Suppressor macrophage treated with lipopolysaccharide for 4 hours (primary cell): ENCODE measurements around the gene DLL3.
A peak's percentile ranks its signal among the peaks of the same experiment; 100 is the strongest.
"Not testable (repeated sequence)": the region's sequence is repeated elsewhere in the genome, so short reads cannot be mapped to it uniquely, and the experiment has no call there.

ENCODE experiments used
- DNase-seq: peaks from one replicate; pipeline ENCODE4 v3.0.0-alpha.2; 2020

Gene DLL3, protein sequence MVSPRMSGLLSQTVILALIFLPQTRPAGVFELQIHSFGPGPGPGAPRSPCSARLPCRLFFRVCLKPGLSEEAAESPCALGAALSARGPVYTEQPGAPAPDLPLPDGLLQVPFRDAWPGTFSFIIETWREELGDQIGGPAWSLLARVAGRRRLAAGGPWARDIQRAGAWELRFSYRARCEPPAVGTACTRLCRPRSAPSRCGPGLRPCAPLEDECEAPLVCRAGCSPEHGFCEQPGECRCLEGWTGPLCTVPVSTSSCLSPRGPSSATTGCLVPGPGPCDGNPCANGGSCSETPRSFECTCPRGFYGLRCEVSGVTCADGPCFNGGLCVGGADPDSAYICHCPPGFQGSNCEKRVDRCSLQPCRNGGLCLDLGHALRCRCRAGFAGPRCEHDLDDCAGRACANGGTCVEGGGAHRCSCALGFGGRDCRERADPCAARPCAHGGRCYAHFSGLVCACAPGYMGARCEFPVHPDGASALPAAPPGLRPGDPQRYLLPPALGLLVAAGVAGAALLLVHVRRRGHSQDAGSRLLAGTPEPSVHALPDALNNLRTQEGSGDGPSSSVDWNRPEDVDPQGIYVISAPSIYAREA

DNA sequence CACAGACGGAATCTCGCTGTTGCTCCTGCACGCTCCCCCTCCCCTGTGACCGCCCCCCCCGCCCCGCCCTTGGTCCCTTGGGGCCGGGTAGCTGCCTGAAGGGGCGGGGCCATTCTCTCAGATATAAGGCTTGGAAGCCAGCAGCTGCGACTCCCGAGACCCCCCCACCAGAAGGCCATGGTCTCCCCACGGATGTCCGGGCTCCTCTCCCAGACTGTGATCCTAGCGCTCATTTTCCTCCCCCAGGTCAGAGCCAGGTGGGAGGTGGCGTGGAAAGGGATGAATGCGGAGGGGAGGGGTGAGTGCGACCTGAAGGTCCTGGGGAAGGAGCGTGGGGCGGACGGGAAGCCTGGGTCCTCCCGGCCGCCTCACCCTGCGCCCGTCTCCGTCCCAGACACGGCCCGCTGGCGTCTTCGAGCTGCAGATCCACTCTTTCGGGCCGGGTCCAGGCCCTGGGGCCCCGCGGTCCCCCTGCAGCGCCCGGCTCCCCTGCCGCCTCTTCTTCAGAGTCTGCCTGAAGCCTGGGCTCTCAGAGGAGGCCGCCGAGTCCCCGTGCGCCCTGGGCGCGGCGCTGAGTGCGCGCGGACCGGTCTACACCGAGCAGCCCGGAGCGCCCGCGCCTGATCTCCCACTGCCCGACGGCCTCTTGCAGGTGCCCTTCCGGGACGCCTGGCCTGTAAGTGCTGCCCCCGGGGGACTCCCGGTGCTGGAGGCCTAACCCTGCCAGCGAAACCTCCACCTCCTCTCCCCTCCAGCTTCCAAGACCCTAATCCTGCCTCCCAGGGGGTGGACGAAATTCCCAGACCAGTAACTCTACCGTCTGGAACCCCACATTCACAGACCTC is at the start of gene DLL3:
DLL3 (plus strand) TSS at position 150 of the 845 bp plus-strand sequence; CDS start at position 178, 28 bp downstream.
- DNase-seq = no peak

DNA sequence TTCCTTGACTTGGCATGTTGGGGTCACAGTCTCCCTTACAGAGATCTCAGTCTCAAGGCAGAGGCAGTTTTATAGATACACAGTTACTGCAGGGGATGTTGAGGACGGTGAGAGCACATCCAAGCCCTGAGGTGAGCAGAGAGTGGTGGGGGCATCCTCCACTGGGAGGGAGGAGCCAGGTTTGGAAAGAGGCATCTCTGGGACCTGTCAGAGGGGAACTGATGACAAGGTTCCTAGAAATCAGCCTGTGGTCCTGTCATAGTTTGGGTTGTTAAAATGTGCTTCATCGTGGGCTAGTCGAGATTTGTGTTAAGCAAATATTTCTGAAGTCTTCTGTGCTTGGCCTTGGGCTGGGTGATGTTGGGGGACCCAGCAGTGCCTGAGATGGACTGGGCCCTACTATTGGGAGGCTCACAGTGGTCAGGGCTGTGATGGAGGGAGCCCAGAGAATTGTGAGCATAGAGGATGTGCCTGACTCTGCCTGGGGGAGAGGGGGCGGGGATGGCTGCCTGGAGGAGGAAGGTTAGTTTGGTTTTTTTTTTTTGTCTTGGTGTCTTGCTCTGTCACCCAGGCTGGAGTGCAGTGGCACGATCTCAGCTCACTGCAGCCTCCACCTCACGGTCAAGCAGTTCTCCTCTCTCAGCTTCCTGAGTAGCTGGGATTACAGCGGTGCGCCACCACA is 49.5 kb upstream of the DLL3 start:
- DNase-seq = no peak

DNA sequence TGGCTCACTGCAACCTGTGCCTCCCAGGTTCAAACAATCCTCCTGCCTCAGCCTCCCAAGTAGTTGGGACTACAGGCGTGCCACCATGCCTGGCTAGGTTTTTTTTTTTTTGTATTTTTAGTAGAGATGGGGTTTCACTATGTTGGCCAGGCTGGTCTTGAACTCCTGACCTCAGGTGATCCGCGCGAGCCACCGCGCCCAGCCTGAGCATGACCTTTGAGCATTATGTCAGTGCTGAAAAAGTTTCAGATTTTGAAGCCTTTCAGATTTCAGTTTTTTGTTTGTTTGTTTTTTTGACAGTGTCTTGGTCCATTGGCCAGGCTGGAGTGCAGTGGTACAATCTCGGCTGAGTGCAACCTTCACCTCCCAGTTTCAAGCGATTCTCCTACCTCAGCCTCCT is 47.5 kb upstream of the DLL3 start:
- DNase-seq = not testable (repeated sequence)

DNA sequence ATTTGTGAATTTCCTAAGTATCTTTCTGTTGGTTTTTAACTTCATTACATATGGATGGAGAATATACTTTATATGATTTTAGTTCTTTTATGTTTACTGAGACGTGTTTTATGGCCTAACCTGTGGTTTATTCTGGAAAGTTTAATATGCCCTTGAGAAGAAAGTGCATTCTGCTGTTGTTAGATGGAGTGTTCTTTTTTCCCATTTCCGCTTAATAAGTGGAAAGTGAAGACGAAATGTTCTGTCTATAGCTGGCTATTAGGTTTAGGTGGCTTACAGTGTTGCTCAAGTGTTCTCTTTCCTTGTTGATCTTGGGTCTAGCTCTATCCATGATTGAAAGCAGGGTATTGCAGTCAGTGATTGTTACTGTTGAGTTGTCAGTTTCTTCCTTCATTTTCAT is 35.3 kb upstream of the DLL3 start:
- no peak for DNase-seq

DNA sequence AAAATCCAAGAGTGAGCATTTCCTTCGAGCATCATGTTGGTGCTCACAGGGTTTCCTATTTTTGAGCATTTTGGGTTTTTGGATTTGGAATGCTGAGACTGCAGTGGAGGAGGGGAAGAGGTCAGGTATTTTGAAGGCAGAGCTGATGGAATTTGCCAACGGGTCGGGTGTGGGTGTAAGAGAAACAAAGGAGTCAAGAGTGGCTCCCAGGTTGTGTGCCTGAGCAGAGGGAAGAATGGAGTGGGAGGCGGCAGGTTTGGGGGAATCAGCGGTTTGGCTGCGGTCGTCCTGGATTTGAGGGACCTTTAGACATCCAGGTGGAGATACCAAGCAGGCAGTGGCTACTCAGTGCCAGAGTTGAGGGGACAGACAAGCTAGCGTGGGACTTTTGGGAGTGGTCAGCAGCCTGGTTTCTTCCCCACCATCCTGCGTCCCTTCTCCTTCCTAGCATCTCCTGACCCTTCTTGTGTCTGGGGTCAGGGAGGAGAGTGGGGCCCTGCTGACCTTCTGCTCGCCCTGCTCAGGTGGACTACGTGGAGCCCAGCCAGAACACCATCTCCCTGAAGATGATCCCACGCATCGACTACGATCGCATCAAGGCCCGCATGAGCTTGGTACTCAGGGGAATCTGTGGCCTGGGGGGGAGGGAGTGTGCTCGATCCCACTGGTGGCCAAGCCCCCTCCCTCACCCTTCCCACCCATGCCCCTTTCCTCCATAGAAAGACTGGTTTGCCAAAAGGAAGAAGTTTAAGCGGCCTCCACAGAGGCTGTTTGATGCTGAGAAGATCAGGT is 32.6 kb upstream of the DLL3 start:
- no peak for DNase-seq

DNA sequence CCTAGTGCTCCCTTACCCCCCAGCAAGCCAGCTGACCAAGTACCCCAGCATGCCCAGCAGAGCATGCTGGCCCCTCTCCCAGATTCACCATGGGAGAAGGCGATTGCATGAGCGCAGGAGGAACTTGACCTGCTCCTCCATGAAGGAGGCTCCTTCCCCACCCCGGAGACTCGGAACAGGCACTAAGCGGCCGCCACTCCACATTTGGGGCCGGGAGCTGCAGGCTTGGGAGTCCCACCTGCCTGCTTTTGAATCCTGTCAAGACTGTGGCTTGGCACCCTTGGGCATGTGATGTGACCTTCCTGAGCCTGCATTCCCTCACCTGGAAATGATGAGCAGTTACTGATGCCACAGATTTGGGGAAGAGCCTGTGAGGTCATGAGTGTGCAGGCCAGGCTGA is 30.8 kb upstream of the DLL3 start:
- DNase-seq = no peak

DNA sequence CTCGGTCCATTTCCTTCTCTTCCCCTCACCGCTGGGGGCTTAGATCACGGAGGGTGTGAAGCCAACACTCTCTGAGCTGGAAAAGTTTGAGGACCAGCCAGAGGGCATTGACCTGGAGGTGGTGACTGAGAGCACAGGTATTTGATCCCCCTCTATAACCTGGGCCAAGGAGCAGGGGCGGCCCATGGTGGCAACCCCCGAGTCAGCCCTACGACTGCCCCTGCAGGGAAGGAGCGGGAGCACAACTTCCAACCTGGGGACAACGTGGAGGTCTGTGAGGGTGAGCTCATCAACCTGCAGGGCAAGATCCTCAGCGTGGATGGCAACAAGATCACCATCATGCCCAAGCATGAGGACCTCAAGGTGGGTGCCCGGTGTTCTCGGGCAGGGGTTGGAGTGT is 29.7 kb upstream of the DLL3 start:
- DNase-seq = no peak

DNA sequence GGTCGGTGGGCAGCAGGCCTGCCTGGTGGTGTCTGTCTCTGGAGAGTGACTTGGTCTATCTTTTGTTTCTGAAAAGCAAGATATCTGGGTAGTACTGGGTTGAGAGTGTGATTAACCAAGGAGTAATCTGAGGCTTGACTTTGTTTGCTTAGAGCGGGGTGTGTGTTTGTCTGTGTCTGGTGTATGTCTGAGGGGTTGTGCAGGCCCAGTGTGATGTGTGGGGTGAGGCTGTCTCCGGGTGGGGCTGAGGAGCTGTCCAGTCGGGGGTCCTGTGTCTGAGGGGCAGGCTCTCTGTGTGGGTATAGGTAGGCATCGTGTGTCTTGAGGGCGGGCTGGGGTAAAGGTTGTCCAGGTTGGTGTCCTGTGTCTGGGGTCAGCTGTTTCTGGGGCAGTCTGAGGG is 29.2 kb upstream of the DLL3 start:
- DNase-seq = no peak

DNA sequence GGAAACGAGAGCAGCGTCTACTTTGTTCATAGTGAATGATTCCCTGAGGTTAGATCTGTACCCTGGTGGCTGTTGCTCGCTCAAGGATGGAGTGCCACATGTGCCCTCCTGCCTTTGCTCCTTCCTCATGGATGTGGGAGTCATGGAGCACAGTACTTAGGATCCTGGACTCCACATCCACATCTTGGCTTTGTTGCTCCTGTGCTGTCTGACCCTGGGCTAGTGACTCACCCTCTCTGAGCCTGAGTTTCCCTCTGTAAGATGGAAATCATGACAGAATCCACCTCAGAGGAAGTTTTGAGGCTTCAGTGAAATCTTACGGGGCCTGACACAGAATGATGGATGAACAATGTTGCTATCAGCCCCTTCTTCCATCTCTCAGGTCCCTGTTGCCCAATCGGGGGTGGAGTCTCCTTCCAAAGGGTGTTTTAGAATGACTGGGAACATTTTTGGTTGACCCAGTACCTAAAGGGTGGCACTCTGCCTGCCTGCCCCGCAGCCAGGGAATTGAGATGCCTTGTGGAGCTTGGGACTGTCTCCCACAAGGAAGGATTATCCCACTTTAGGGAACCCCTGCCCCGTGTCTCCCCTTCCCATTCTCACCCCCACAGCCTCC is 27.9 kb upstream of the DLL3 start:
- no peak for DNase-seq

DNA sequence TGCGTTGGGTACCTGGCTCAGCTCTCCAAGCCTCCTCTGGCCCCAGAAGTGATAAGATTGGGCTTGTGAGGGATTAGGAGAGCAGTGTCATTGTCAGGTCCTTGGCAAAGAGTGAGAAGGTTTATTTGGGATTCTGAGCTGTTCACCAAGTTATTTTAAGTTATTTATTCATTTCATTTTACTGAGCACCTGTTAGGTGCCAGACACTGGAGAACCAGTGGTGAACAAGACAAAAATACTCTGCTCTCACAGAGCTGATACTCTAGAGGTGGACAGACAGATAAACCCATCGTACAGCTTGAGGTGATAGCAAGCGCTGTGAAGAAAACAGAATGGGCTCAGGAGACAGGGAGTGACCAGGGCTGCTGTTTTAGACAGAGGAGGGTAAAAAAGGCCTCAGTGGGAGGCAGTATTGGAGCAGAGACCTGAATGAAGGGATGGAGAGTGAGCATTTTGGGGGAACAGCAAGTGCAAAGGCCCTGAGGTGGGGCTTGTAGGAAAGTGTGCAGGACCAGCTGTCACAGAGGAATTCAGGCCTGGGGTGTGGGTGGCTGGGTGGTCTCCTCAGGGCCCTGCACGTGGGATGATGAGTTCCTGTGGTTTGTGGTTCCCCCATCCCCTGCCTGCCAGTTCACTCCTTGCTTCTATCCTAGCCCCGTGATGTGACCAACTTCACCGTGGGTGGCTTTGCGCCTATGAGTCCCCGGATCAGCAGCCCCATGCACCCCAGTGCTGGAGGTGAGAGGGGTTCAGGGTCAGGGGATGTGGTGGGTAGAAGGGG is 26.8 kb upstream of the DLL3 start:
- DNase-seq = no peak

DNA sequence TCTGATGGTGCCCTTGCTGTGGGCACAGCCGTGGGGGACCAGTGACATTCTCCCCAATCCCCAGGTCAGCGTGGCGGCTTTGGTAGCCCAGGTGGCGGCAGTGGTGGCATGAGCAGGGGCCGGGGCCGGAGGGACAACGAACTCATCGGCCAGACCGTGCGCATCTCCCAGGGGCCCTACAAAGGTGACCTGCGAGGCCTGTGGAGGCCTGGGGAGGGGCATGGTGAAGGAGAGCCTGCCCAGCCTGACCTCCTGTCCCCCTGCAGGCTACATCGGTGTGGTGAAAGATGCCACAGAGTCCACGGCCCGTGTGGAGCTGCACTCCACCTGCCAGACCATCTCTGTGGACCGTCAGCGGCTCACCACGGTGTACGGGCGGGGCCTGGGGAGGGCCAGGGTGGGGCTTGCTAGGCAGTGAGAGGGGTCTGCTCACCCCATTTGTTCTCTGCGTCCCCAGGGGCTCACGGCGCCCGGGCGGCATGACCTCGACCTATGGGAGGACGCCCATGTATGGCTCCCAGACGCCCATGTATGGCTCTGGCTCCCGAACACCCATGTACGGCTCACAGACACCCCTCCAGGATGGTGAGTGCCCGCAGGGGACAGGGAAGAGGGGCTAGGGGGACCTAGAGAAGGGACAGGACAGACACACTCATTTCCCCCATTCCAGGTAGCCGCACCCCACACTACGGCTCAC is 25.9 kb upstream of the DLL3 start:
- DNase-seq = no peak

DNA sequence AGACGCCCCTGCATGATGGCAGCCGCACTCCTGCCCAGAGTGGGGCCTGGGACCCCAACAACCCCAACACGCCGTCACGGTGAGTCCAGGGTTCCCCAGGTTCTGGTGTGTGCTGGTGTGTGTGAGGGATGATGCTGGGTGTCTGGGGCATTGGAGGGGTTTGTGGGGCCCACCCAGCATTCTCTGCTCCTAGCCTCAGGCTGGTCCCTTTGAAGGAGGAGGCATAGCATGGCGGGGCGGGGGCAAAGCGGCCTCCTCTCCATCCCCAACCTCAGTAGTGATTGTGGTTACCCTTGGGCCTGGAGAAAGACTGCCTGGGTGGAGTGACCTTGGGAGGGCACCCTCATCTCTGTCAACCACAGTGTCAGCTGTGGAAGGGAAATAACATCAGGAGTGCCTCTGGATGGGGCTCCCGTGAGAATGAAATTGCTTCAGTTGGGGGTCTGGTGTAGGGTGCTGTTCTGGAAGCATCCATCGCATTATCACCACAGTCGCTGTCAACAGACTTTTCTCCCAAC is 25.2 kb upstream of the DLL3 start:
- no peak for DNase-seq

DNA sequence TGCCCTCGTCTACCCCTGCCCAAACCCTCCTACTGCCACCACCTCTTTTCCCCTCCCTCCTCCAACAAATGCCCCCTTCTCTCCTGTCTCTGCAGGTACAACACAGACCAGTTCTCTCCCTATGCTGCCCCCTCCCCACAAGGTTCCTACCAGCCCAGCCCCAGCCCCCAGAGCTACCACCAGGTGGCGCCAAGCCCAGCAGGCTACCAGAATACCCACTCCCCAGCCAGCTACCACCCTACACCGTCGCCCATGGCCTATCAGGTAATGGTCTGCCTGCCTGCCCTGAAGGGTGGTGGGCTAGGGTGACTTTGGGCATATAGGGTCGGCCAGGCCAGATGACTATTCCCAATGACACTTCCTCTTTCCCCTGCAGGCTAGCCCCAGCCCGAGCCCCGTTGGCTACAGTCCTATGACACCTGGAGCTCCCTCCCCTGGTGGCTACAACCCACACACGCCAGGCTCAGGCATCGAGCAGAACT is 24.6 kb upstream of the DLL3 start:
- DNase-seq = peak; percentile 58

DNA sequence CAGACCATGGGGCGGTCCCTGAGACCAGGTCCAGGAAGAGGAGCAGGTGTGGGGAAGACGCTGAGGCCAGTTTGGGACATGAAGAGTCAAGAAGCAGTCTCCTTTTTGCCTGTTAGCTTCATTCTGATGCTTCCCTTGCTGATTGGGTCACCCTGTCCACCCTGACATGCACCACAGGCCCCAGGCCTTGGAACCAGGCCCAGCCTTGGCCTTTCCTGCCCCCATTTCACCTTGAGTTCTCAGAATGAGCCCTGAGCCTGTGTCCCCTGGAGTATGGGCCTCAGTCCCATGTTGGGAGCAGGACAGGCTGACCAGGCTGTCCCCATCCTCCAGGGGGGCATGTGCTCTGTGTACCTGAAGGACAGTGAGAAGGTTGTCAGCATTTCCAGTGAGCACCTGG is 23.0 kb upstream of the DLL3 start:
- no peak for DNase-seq

DNA sequence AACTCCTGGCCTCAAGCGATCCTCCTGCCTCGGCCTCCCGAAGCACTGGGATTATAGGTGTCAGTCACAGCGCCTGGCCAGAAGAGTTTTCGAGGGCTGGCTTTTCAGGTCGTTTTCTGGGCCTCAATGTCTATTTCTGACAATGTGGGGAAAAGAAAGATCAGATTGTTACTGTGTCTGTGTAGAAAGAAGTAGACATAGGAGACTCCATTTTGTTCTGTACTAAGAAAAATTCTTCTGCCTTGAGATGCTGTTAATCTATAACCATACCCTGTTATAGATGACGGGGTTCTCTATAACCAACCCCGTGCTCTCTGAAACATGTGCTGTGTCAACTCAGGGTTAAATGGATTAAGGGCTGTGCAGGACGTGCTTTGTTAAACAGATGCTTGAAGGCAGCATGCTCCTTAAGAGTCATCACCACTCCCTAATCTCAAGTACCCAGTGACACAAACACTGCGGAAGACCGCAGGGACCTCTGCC is 19.4 kb upstream of the DLL3 start:
- not testable (repeated sequence) for DNase-seq

DNA sequence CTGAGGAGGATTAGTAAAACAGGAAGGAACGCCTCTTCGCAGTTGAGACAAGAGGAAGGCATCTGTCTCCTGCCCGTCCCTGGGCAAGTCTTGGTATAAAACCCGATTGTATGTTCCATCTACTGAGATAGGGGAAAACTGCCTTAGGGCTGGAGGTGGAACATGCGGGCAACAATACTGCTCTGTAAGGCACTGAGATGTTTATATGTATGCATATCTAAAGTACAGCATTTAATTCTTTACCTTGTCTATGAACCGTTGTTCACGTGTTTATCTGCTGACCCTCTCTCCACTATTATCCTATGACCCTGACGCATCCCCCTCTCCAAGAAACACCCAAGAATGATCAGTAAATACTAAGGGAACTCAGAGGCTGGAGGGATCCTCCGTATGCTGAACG is 18.8 kb upstream of the DLL3 start:
- DNase-seq = no peak

DNA sequence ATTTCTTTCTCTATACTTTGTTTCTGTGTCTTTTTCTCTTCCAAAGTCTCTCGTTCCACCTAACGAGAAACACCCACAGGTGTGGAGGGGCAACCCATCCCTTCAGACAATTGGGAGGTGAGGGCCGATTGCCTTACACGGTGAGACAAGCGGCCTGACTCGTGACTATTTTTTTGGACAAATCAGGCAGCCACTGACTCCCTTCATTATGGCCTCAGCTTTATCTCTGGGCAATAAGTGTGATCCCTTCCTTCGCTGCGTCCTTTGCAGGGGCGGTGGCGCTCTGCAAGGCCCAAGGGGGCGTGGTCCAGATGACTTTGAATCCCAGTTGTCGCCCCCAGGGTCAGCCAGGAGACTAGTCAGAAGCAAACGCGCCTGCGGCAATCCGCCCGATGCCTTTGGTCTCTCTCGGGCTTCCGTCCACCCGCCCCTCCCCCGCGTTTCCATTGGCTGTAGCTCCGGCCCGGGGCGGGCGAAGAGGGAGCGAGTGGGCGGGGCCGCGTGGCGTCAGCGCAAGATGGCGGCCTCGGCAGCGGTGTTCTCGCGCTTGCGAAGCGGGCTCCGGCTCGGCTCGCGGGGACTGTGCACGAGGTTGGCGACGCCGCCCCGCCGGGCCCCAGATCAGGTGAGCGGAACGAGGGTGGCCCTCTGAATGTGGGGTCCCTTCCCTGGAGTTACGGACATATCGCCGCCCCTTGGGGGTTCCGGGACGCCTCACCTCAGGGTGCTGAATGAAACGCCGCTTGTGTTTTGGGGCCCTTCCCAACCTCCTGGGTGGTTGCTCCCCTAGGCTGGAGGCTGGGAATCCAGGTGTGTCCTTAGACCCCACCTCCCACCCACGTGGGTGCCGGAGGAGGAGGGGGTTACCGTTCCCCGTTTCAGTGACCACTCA is 18.2 kb upstream of the DLL3 start, which contains the start of gene TIMM50:
TIMM50 (plus strand) TSS at position 502 of the 892 bp plus-strand sequence; CDS start at position 518, 16 bp downstream.
- DNase-seq = peak; percentile 98

DNA sequence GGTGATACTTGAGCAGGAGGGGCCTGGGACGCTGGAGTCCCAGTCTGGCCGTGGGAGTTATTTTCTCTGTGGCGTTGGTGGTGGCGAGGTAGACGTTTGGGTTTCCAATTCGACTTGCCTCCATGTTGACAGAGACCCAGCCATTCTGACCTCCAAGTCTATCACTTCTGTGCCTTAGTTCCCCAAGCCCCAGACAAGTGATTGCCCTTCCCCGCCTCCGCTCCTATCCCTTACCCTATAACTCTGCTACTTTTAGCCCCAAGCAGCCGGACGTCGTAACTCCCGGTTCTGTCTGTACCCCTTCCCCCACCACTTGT is 17.6 kb upstream of the DLL3 start:
- DNase-seq = no peak

DNA sequence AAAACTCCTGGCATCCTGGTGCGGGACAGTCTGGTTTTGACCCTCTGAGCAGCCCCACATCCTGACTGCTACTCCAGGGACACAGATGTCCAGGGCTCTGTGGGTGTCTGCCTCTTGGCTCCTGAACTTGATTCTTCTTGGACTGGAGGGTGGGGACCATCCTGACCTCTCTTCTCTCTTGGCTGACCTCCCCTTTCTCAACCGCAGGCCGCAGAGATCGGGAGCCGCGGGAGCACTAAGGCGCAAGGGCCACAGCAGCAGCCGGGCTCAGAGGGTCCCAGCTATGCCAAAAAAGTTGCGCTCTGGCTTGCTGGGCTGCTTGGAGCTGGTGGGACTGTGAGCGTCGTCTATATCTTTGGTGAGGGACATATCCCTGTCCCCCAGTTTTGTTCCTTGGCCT is 17.1 kb upstream of the DLL3 start:
- DNase-seq = no peak
